Panc1 (cell line): ENCODE measurements around the gene NXPH4.

ENCODE experiments used
- CTCF ChIP-seq: fragments of 450-650 bp; IDR thresholded peaks from 2 replicates; pipeline ENCODE4 v1.5.1; 2017; ENCODE audit warnings: mild to moderate bottlenecking
- SIN3A ChIP-seq: IDR thresholded peaks from 2 replicates; pipeline ENCODE4 v1.6.1; 2012; ENCODE audit warnings: low read depth, mild to moderate bottlenecking, low read length, moderate library complexity, borderline replicate concordance; ENCODE audit not compliant: insufficient read depth
- TCF7L2 ChIP-seq: IDR thresholded peaks from 2 replicates; pipeline ENCODE4 v1.6.1; 2011; ENCODE audit warnings: mild to moderate bottlenecking, low read depth, low read length, inconsistent platforms

GRCh38 chr12:57233357-57234232, 17.0 kb downstream of the NXPH4 start:
- no peak for TF ChIP-seq CTCF
- TF ChIP-seq TCF7L2, result no peak
- TF ChIP-seq SIN3A, result no peak
